Kidney (tissue), 14 donors: ENCODE results near the gene DPYSL4. TPM values are rescaled to one million over a fixed set of nuclear protein-coding genes. Genes with fewer than 3 reads are reported as not detected.
A peak's percentile ranks its signal among the peaks of the same experiment; 100 is the strongest.

ENCODE experiments used
- DNase-seq, 5 donors: peaks; one replicate each; pipeline ENCODE4 v3.0.0-alpha.2; 2013 to 2020
- FAIRE-seq: peaks from 2 replicates; lab custom pipeline; 2012; peaks lifted over from hg19 to GRCh38; lab: Jason Lieb, UNC
- H3K27ac ChIP-seq, 2 donors: one replicate each; pipeline ENCODE4 v1.7.0; 2013; ENCODE audit warnings: low read depth in 2 of 2, low read length in 2 of 2, inconsistent platforms in 1 of 2
- H3K27me3 ChIP-seq: one replicate; pipeline ENCODE4 v1.7.1; 2013; ENCODE audit warnings: low read length, inconsistent platforms; ENCODE audit not compliant: control insufficient read depth, insufficient read depth
- H3K36me3 ChIP-seq, 3 donors: one replicate each; pipeline versions ENCODE4 v1.7.0 to v1.7.1; 2013; ENCODE audit warnings: low read length in 3 of 3, control low read depth in 1 of 3, inconsistent platforms in 1 of 3; ENCODE audit not compliant: insufficient read depth in 3 of 3, control insufficient read depth in 2 of 3
- H3K4me1 ChIP-seq, 3 donors: one replicate each; pipeline versions ENCODE4 v1.7.0 to v1.7.1; 2013; ENCODE audit warnings: low read length in 3 of 3, inconsistent platforms in 1 of 3, low read depth in 1 of 3; ENCODE audit not compliant: control insufficient read depth in 2 of 3, insufficient read depth in 2 of 3
- H3K4me3 ChIP-seq, 3 donors: one replicate each; pipeline versions ENCODE4 v1.7.0 to v1.8.1; 2013; ENCODE audit warnings: low read length in 3 of 3, control low read depth in 1 of 3, inconsistent platforms in 1 of 3
- H3K9ac ChIP-seq, 3 donors: one replicate each; pipeline versions ENCODE4 v1.7.0 to v1.7.1; 2013; ENCODE audit warnings: low read length in 3 of 3, control low read depth in 1 of 3, inconsistent platforms in 1 of 3
- H3K9me3 ChIP-seq, 3 donors: one replicate each; pipeline versions ENCODE4 v1.7.0 to v1.7.1; 2013; ENCODE audit warnings: low read length in 3 of 3, control low read depth in 1 of 3, inconsistent platforms in 1 of 3; ENCODE audit not compliant: control insufficient read depth in 2 of 3, insufficient read depth in 1 of 3
- CTCF ChIP-seq: IDR thresholded peaks from 3 replicates; pipeline ENCODE4 v1.5.1; 2012; ENCODE audit warnings: mild to moderate bottlenecking, moderate library complexity, borderline replicate concordance; ENCODE audit not compliant: insufficient read depth; ENCODE audit errors: extremely low read depth
- intact Hi-C: fragments of 100-400 bp; cut with DNase I; formaldehyde crosslinking; loops from one replicate; pipeline ENCODE4 v1.11.1; 2022
- polyA plus RNA-seq: library from polyadenylated mRNA; stranded (reverse); fragments of 350-450 nt; fragmentation: Illumina TruSeq; extraction: RNeasy Lipid Tissue Mini Kit (QIAGEN cat#74804); gene quantifications from one replicate; pipeline ENCODE4 v1.2.3, GENCODE V29; 2014; ENCODE audit warnings: low read depth, low replicate concordance; ENCODE audit not compliant: insufficient read depth
- total RNA-seq: library from RNA; stranded (reverse); fragmentation: NEBNext Ultra II Directional; extraction: Animal tissue kit (Norgen Biotek cat#: 25700); gene quantifications from one replicate; pipeline ENCODE4 v1.2.1, GENCODE V29; 2021
- donor health status: control.
- donor health status: control.
- donor health status: control.
- donor health status: control.
- donor health status: control.
- donor health status: DM: yes; HTN: yes; CAD: no.
- donor health status: Normal renal cell carcinoma (clear cell type).

Gene DPYSL4
- total and polyA plus RNA-seq, 2 donors from 2014 or later, result 0.60 TPM; not detected in 1

GRCh38 chr10:132195366-132196075 lies 8.8 kb downstream of the DPYSL4 start:
- FAIRE-seq (no peak), DNase-seq (peak in 1 of 5 donors; percentile 55)
- Histone ChIP-seq H3K4me3 (no peak overlapping the region), H3K27ac (no peak overlapping the region), H3K36me3 (no peaks in the 10 kb centered on the region), H3K4me1 (no peaks in the 10 kb centered on the region), H3K9me3 (no peaks in the 10 kb centered on the region), H3K9ac (no peak overlapping the region), H3K27me3 (no peaks in the 10 kb centered on the region)
- TF ChIP-seq CTCF, result no peak
- intact Hi-C loops, result no loop called here

- TF ChIP-seq CTCF, result no peak
- FAIRE-seq, result no peak
- no peaks in the 10 kb centered on the region for H3K9me3 ChIP-seq
Measured at GRCh38 chr10:132196178-132197113, 9.7 kb downstream of the DPYSL4 start.

GRCh38 chr10:132197271-132198067 lies 10.7 kb downstream of the DPYSL4 start:
- H3K4me1 ChIP-seq, result no peaks in the 10 kb centered on the region
- DNase-seq (peak in 1 of 5 donors; percentile 67), FAIRE-seq (no peak)
- TF ChIP-seq CTCF, result no peak
- H3K27me3 ChIP-seq, result no peaks in the 10 kb centered on the region
- intact Hi-C loops, result no loop called here
- no peaks in the 10 kb centered on the region for H3K36me3 ChIP-seq
- no peak overlapping the region for H3K4me3 ChIP-seq
- no peaks in the 10 kb centered on the region for H3K9me3 ChIP-seq
- no peak overlapping the region for H3K27ac ChIP-seq
- no peak overlapping the region for H3K9ac ChIP-seq

More at GRCh38 chr10:132196178-132197113, 9.7 kb downstream of the DPYSL4 start:
- no peak overlapping the region for H3K27ac ChIP-seq
- DNase-seq, result peak in 1 of 5 donors; percentile 64
- no peaks in the 10 kb centered on the region for H3K4me1 ChIP-seq
- H3K9ac ChIP-seq, result no peak overlapping the region
- H3K27me3 ChIP-seq, result no peaks in the 10 kb centered on the region
- no peak overlapping the region for H3K4me3 ChIP-seq
- intact Hi-C loops, result no loop called here
- no peaks in the 10 kb centered on the region for H3K36me3 ChIP-seq
